Kidney epithelial cell (primary cell): ENCODE data around the gene POT1. TPM values are rescaled to one million over a fixed set of nuclear protein-coding genes. Genes with fewer than 3 reads are reported as not detected.
A peak's percentile ranks its signal among the peaks of the same experiment; 100 is the strongest.

Experiments
- DNase-seq: peaks from one replicate; pipeline ENCODE4 v3.0.0-alpha.2; 2010; ENCODE audit warnings: low read depth
- H3K27me3 ChIP-seq: 2 replicates; pipeline ENCODE4 v1.6.0; 2011; ENCODE audit warnings: low read length; ENCODE audit not compliant: control insufficient read depth, insufficient read depth
- H3K36me3 ChIP-seq: 2 replicates; pipeline ENCODE4 v1.5.1; 2011; ENCODE audit warnings: low read length; ENCODE audit not compliant: control insufficient read depth, insufficient read depth
- H3K4me3 ChIP-seq: 2 replicates; pipeline ENCODE4 v1.5.1; 2011; ENCODE audit warnings: low read depth, mild to moderate bottlenecking, control low read depth, low read length
- CTCF ChIP-seq: IDR thresholded peaks from 2 replicates; pipeline ENCODE4 v1.5.1; 2011; ENCODE audit warnings: mild to moderate bottlenecking, moderate library complexity, low read length, control low read depth, inconsistent platforms; ENCODE audit not compliant: insufficient read depth, poor library complexity, severe bottlenecking
- total RNA-seq: library from RNA; depleted of rRNA; stranded (reverse); fragments of >200 nt; gene quantifications from 2 replicates; pipeline ENCODE4 v1.2.3, GENCODE V29; 2015

Gene POT1
- total RNA-seq, 1 donor from 2014 or later: 15.8 TPM

DNA sequence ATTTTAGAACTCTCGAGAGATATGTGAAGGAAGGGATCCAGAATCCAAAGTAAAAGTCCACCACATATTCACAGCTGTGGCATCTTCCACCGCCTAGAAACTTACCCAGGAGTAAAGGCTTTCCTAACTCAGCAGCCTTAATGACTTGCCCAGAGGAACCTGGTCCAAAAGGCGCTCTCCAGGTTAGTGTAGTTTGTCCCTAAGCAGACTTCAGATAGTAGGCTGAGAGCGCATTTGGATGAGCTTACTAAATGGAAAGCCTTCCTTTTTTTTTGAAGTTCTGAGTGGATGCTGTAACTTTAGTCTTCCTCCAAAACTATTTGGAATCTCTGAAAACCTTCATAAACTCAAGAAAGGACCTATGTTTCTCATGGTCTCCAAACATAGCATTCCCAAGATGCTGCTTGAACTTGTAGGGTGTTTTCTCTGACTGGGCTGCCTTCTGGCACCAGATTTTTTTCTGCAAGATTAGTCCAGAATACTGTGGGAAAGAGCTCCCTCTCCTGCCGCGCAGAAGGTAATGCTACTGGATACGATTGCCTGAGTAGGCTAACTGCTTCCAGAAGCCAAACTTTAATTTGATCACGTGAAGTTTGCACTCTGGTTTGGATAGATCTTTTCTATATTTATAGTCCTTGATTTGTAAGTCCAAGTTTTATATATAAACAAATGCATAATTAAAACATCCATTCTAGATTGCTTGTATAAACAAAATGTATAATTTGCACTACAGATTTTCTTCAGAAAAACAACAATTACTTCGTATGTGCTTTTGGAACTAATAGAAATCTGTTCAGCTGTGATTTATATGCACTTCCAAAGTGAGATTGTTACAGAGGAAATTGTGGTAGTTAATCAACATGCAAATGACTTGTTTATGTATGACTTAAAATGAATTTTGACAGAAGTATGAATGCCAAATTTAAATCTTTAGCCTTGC is 144.5 kb downstream of the POT1 start:
- Histone ChIP-seq H3K27me3 (no peaks in the 10 kb centered on the region), H3K36me3 (no peaks in the 10 kb centered on the region), H3K4me3 (no peak overlapping the region)
- DNase-seq: no peak
- peak; percentile 83 for TF ChIP-seq CTCF

DNA sequence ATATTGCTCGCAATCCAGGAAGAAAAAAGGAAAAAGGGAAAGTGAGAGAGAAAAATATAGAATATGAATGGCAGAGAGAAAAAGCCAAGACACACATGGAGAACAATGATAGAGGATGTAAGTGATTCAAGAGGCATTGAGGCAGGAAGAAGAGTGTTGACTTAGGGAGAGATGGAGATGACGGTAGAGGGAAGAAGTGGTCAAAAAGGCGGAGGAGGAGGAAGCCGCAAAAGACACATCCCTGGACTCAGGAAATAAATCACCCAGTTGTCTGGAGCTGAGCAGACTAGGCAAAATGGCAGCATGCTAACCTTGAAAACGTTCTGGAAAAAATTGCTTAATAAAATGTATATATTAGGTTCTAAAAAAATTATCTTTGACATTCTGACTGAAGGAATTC is 146.4 kb downstream of the POT1 start:
- no peak for DNase-seq
- no peak for TF ChIP-seq CTCF
- Histone ChIP-seq H3K36me3 (no peaks in the 10 kb centered on the region), H3K27me3 (no peaks in the 10 kb centered on the region), H3K4me3 (no peak overlapping the region)

DNA sequence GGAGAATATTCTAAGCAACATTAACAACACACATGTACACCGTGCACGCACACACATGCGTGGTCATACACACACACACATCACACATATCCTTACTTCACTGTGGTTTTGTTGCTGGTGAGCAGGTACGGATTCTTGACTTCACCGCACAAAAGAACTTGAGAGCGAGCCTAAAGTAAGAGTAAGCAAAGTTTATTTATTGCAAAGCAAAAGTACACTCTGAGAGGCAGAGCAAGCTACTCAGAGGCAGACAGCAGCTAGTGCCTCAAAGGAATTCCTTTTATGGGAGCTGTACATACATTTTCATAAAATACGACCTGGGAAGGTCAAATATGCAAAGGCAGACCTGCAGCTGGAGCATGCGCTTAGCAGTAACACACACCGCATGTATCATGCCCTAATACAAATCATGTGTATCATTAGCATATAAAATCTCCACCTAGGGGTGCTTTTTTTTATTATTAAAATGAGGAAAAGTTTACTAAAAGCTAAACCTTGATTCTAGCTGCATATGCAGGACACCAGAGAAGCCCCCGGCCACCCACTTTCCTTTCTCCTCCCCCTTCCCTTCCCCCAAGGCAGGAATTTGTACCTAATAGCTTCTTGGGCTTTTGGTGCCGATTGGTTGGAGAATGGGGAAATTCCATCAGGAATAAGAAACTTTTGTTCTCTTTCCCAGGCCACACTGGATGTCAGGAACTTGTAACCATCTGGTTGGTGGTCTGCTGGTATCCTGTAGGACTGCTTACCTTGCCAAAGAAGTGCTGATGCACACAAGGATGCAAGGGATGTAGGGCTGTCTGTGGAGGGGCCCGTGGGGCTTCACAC is 147.5 kb downstream of the POT1 start:
- Histone ChIP-seq H3K4me3 (no peak overlapping the region), H3K36me3 (no peaks in the 10 kb centered on the region), H3K27me3 (no peaks in the 10 kb centered on the region)
- DNase-seq: no peak
- TF ChIP-seq CTCF: no peak

DNA sequence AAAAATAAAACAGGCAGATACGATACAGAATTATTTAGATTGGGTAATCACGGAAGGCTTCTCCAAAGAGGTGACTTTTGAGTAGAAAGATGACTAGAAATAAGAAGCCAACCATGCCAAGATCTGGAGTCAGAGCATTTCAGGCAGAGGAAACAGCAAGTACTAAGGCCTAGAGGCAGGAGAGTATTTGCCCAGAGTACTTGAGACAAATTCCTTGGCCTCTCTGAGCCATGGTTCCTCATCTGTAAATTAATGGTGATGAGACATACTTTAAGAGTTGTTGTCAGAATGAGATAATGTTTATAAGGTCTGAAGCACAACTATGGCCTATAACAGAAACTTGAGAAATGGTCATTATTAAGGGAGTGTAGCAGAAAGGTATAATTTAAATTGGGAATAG is 148.2 kb downstream of the POT1 start:
- no peak for TF ChIP-seq CTCF
- DNase-seq: no peak
- no peak overlapping the region for H3K4me3 ChIP-seq
- H3K27me3 ChIP-seq: no peaks in the 10 kb centered on the region
- H3K36me3 ChIP-seq: no peaks in the 10 kb centered on the region

- TF ChIP-seq CTCF: no peak
These were observed 149.0 kb downstream of the POT1 start for GRCh38 chr7:124780608-124781007.

More at GRCh38 chr7:124780608-124781007, 149.0 kb downstream of the POT1 start:
- no peaks in the 10 kb centered on the region for H3K36me3 ChIP-seq
- no peak for DNase-seq
- no peaks in the 10 kb centered on the region for H3K27me3 ChIP-seq
- H3K4me3 ChIP-seq: no peak overlapping the region
